Measurements from ENCODE around the gene ADPRS.

The ADPRS gene

GRCh38 chr1:36087233-36088123 is 1.2 kb upstream of the ADPRS start:
- no peak for FAIRE-seq

- no peak for FAIRE-seq
Observed at GRCh38 chr1:36088265-36088576, 471 bp upstream of the ADPRS start.

- FAIRE-seq: no peak
Observed at GRCh38 chr1:36089393-36090121, 865 bp downstream of the ADPRS start.

- no peak for FAIRE-seq
Observed at GRCh38 chr1:36091141-36091540, 2.4 kb downstream of the ADPRS start.

GRCh38 chr1:36091698-36092097 is 3.0 kb downstream of the ADPRS start:
- FAIRE-seq: no peak

GRCh38 chr1:36092166-36092797 is 3.6 kb downstream of the ADPRS start:
- FAIRE-seq: no peak

- FAIRE-seq: no peak
Observed at GRCh38 chr1:36092798-36093185, 4.1 kb downstream of the ADPRS start.

GRCh38 chr1:36093226-36093625 is 4.5 kb downstream of the ADPRS start:
- no peak for FAIRE-seq

- FAIRE-seq: no peak
Observed at GRCh38 chr1:36093929-36094328, 5.2 kb downstream of the ADPRS start.

- no peak for FAIRE-seq
Observed at GRCh38 chr1:36094621-36095061, 5.9 kb downstream of the ADPRS start.

- FAIRE-seq: no peak
Observed at GRCh38 chr1:36095760-36096405, 7.2 kb downstream of the ADPRS start.

GRCh38 chr1:36096500-36097432 is 8.1 kb downstream of the ADPRS start:
- FAIRE-seq: no peak

GRCh38 chr1:36097693-36098585 is 9.2 kb downstream of the ADPRS start:
- FAIRE-seq: no peak

GRCh38 chr1:36098650-36099365 is 10.1 kb downstream of the ADPRS start:
- no peak for FAIRE-seq

GRCh38 chr1:36099681-36100341 is 11.1 kb downstream of the ADPRS start:
- no peak for FAIRE-seq

- no peak for FAIRE-seq
Observed at GRCh38 chr1:36100376-36100775, 11.7 kb downstream of the ADPRS start.

- FAIRE-seq: no peak
Observed at GRCh38 chr1:36101546-36101945, 12.9 kb downstream of the ADPRS start.

- no peak for FAIRE-seq
Observed at GRCh38 chr1:36106269-36106668, 17.6 kb downstream of the ADPRS start.

GRCh38 chr1:36107394-36107793 is 18.7 kb downstream of the ADPRS start:
- no peak for FAIRE-seq

GRCh38 chr1:36108314-36108713 is 19.6 kb downstream of the ADPRS start:
- no peak for FAIRE-seq

Data from TTC549 (cell line).